ENCODE data around the gene ZNF691.
"Not testable (repeated sequence)": the region's sequence is repeated elsewhere in the genome, so short reads cannot be mapped to it uniquely, and the experiment has no call there.

ZNF691 gene

DNA sequence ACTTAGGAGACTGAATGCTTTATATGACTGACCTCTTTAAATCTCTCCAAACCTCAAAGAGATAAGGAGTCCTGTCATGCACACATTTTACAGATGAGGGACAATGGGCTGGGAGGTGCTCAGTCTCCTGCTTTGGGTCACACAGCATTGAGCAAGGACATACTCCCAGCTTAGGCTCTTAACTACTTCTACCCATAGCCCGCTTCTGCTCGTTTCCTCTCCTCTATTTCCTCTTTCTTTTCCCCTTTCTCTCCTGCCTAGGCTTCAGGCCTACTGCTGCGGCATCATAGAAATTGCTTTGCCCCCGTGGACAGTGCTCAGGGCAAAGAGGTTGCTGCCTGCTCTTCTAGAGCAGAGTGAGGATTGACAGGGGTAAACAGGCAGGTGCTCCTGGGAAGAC is 12.4 kb upstream of the ZNF691 start:
- no peak for DNase-seq

- no peak for DNase-seq
Measured at GRCh38 chr1:42834803-42835202, 11.6 kb upstream of the ZNF691 start.

GRCh38 chr1:42835422-42835821 is 11.0 kb upstream of the ZNF691 start:
- DNase-seq: no peak

GRCh38 chr1:42837709-42838108 is 8.7 kb upstream of the ZNF691 start:
- no peak for DNase-seq

DNA sequence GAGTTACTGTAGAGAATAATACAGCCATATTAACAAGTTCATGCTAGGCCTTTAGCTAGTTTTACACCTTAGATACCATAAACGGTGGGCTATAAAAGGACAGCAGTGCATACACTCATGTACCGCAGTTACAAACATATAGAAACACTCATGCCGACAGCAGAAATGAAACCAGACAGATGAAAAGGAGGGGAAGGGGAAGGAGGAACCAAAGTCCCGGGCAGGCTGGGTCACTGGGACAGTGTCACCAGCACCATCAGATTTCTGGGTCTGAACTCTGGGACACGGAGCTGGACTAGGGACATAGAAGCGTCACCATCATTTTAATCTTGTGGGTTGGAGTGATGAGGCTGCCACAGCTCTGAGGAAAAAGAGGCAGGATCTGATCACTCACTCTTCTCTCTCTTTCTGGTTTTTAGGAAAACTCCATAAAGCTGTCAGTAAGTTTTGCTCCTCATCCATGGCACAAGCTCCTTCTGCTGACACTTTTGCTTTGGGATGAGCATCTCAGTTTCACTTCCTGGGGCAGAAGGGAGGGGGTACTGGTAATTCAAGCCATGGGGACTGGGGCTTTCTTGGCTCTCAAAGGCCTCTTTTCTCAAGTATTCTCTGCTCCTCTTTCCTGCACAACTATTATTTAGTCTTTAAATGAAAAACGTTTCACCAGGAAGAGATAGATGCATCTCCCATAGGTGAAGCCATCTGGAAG is 7.8 kb upstream of the ZNF691 start:
- no peak for DNase-seq

DNA sequence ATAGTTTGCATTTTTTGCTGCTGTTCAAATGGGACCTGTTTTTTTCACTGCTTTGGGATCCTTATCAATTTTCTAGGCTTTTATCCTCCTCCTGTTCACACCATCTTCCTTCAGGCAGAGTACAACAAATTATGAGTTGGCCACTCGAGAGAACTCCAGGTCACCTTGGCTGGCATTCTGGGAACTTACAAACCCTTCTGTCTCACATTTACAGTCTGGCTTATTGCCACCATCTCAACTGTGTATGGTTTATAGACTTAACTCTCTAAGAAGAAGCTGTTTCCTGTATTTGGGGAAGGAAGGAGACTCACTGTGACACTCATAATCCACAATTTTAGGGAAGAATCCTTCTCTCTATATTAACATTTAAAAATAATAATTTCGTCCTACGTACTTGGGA is 5.4 kb upstream of the ZNF691 start:
- no peak for DNase-seq

- DNase-seq: no peak
Measured at GRCh38 chr1:42841440-42842147, 4.8 kb upstream of the ZNF691 start.

DNA sequence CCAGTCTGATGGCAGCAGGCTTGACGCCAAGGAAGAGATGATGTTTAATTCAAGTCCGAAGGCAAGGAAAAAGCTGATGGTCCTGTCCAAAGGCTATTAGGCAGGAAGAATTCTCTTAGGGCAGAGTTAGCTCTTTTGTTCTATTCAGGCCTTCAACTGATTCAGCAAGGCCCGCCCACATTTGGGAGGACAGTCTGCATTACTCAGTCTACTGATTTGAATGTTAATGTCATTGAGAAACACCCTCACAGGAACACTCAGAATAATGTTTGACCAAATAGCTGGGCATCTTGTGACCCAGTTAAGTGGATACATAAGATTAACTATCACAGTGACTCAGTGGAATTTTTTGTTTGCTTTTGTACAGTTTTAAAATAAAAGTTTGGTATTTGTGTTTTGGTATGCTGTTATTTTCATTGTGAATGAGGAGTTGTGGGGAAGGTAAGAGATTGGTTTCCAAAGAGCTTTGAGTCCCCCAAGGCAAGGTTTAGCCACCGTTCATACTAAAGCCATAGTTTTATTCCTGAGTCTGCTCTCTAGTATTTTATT is 1.7 kb upstream of the ZNF691 start:
- DNase-seq: peak; percentile 36

GRCh38 chr1:42845193-42845592 is 1.2 kb upstream of the ZNF691 start:
- no peak for DNase-seq

GRCh38 chr1:42845866-42846256 is 552 bp upstream of the ZNF691 start:
- no peak for DNase-seq

GRCh38 chr1:42847111-42847595 is 740 bp downstream of the ZNF691 start:
- DNase-seq: no peak

DNA sequence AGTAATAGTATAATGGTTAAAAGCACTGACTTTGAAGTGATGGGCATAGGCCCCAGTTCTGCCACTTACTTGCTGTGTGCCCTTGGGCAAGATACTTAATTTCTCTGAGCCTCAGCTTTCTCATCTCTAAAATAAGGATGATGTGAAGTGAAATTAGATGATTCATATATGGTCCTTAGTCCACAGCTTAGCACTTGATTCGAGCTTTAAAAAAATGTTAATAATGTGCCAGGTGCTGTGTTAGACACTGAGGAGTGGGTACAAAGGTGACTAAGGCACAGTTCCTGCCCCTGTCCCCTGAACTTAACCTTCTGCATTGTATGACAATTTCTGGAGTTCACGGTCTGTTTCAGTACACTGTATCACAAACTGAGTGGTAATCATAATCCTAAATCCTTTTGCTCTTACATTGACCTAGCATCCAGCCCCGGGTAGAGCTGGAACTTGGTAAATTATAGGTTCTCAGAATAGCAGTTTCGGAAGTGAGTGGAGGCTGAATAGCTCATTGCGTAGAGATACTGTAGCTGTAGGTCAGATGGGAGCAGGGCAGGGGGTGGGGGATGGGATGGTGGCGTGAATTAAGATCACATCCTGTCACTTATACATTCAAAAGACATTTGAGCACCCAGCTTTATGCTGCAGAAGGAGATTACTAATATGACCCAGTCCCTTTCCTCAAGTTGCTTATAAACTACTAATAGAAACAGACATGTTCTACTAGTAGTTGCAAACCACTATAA is 1.5 kb downstream of the ZNF691 start:
- peak; percentile 25 for DNase-seq

GRCh38 chr1:42848823-42849537 is 2.6 kb downstream of the ZNF691 start:
- no peak for DNase-seq

DNA sequence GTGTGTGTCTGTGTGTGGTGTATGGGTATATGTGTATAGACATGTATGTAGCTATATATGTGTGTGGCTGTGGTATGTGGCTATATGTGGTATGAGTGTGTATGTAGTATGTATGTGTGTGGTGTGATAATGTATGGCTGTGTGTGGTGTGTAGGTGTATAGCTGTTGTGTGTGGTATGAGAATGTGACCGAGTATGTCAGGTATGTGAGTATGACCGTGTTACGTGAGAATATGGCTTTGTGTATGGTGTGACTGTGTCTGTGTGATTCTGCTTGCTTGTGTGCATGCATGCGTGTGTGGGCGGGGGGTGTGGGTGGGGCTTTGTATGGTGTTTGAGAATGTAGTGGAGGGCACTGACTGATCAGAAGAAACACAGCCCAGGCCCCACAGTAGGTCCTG is 3.5 kb downstream of the ZNF691 start:
- no peak for DNase-seq

DNA sequence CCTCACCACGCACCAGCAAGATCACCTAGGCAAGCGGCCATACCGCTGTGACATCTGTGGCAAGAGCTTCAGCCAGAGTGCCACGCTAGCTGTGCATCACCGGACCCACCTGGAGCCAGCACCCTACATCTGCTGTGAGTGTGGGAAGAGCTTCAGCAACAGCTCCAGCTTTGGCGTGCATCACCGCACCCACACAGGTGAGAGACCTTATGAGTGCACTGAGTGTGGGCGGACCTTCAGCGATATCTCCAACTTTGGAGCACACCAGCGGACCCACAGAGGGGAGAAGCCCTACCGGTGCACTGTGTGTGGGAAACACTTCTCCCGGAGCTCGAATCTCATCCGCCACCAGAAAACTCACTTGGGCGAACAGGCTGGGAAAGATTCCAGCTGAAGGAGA is 5.0 kb downstream of the ZNF691 start:
- DNase-seq: no peak

DNA sequence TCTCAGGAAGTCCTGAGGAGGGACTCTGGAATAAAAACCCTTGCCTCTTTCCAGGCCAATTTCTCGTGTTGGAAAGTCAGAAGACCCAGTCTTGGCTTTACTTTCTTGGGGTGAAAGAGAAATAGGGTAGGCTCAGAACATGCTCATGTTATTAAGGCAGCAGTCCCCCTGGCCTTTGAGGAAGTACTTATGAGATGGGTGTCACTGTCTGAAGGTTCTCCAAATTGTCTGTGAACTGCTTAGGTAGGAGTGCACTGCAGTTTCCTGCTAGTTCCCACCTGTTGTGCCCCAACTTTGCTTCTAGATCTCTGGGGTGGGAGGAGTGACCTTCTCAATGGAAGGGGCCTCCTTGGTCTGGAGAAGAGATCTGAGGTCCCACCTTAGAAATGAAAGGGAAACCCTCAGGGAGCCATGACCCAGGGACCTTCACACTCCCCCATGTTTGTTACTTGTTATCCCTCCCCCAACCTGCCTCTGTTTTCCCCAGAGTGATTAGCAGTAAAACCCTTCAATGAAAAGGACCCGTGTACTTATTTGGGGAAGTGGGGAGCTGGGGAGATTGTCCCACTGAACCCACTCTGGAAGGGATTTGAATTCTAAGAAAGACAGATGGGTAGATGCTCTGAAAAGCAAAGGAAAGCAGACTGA is 5.7 kb downstream of the ZNF691 start:
- no peak for DNase-seq

DNA sequence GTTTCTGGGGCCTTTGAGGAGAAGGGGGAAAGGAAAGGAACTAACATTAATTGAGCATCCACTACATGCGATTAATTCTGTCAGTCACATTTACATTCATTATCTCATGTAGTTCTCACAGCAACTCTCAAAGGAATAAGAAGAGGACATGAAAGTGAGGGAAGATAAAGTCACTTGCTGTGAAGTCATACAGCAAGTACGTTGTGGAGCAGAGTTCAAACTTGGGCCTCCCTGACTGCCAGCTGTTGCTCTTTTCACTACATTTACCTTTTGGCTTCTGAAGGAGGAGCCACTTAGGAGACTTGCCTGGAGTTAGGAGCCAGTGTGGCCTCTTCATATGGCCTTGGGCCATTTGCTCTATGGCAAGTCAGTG is 6.2 kb downstream of the ZNF691 start:
- DNase-seq: no peak

- DNase-seq: no peak
Measured at GRCh38 chr1:42853116-42853884, 6.9 kb downstream of the ZNF691 start.

GRCh38 chr1:42856554-42856953 is 10.1 kb downstream of the ZNF691 start:
- DNase-seq: not testable (repeated sequence)

GRCh38 chr1:42859366-42859765 is 13.0 kb downstream of the ZNF691 start:
- DNase-seq: not testable (repeated sequence)

DNA sequence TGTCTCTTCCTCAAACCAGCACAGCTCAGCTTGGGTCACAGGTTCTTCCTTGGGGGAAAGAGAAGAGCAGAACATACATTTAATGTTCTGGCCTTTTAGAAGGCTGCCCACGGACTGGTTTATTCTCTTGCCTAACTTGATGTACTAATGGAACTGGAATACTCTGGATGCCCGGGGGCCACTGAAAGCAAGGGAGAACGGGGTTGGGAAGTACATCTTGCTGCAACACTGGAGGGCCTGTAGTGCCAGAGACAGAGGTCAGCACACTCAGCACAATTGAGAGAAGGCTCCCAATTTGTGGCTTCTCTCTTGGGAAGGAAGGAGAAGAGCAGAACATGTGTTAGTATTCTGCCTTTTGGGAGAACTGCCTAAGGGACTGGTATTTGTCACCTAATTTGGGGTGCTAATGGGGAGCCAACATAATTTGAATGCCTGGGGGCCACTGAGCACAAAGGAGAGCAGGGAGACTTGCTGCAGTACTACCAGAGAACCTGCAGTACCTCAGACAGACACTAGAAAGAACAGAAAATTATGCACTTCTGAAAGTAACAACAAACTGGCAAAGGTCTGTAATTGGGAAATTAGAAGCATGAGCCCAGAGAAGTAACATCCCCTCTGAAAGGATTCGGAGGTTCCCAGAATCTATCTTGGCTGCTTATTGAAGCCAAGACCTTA is 14.1 kb downstream of the ZNF691 start:
- no peak for DNase-seq
